Activated T-cell treated with anti-CD3 and anti-CD28 coated beads, Interleukin-2, amount 50 U/mL, for 1 hour (primary cell): ENCODE results near the gene TUBA4A.
"Not testable (repeated sequence)": the region's sequence is repeated elsewhere in the genome, so short reads cannot be mapped to it uniquely, and the experiment has no call there.

Experiments used
- DNase-seq: peaks from one replicate; pipeline ENCODE4 v3.0.0-alpha.2; 2020

The TUBA4A gene

GRCh38 chr2:219253753-219254589 is at the start of gene TUBA4A:
TSS of gene TUBA4A (minus strand) at chr2:219253918. CDS start at chr2:219253858, 60 bp downstream.
- DNase-seq = peak; percentile 96

GRCh38 chr2:219302412-219302968 is 48.8 kb upstream of the TUBA4A start:
- DNase-seq = no peak

- DNase-seq = no peak
Observed at GRCh38 chr2:219300022-219300421, 46.3 kb upstream of the TUBA4A start.

GRCh38 chr2:219299372-219299760 is 45.6 kb upstream of the TUBA4A start:
- DNase-seq = no peak

- peak; percentile 91 for DNase-seq
Observed at GRCh38 chr2:219298759-219299371, 45.1 kb upstream of the TUBA4A start.

GRCh38 chr2:219297766-219298456 is 44.2 kb upstream of the TUBA4A start:
- DNase-seq = no peak

GRCh38 chr2:219296631-219297391 is 43.1 kb upstream of the TUBA4A start:
- DNase-seq = no peak

GRCh38 chr2:219296142-219296541 is 42.4 kb upstream of the TUBA4A start:
- no peak for DNase-seq

- peak; percentile 92 for DNase-seq
Observed at GRCh38 chr2:219294356-219295351, 40.9 kb upstream of the TUBA4A start.

GRCh38 chr2:219293736-219294231 is 40.1 kb upstream of the TUBA4A start:
- DNase-seq = peak; percentile 13

- DNase-seq = peak; percentile 10
Observed at GRCh38 chr2:219292616-219293015, 38.9 kb upstream of the TUBA4A start.

- DNase-seq = no peak
Observed at GRCh38 chr2:219291910-219292490, 38.3 kb upstream of the TUBA4A start.

GRCh38 chr2:219291394-219291793 is 37.7 kb upstream of the TUBA4A start:
- no peak for DNase-seq

- no peak for DNase-seq
Observed at GRCh38 chr2:219290381-219291171, 36.9 kb upstream of the TUBA4A start.

- DNase-seq = peak; percentile 13
Observed at GRCh38 chr2:219289537-219290361, 36.0 kb upstream of the TUBA4A start.

- no peak for DNase-seq
Observed at GRCh38 chr2:219289195-219289536, 35.4 kb upstream of the TUBA4A start.

GRCh38 chr2:219287580-219288265 is 34.0 kb upstream of the TUBA4A start:
- DNase-seq = no peak

GRCh38 chr2:219287116-219287440 is 33.4 kb upstream of the TUBA4A start:
- DNase-seq = not testable (repeated sequence)
